ENCODE results near the gene SUCLG2.

DNA sequence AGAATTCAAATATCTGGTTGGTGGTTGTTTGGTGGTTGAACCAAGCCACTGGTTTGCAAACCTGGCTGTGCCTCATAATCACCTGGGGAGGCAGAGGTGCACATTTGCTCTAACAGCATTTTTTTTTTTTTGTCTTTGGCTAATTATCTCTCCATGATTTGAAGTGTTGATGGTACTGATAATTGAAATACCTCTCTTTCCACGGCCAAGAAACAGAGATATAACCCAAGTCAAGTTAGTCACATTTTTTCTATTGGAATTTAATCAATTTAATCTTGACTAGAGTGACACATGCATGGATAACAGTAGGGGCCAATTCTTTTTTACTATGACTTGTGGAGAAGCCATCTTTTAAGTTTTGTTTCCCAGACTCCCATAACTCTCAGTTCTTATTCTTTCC lies 37.5 kb upstream of the SUCLG2 start:
- TF ChIP-seq, protein P1, sequence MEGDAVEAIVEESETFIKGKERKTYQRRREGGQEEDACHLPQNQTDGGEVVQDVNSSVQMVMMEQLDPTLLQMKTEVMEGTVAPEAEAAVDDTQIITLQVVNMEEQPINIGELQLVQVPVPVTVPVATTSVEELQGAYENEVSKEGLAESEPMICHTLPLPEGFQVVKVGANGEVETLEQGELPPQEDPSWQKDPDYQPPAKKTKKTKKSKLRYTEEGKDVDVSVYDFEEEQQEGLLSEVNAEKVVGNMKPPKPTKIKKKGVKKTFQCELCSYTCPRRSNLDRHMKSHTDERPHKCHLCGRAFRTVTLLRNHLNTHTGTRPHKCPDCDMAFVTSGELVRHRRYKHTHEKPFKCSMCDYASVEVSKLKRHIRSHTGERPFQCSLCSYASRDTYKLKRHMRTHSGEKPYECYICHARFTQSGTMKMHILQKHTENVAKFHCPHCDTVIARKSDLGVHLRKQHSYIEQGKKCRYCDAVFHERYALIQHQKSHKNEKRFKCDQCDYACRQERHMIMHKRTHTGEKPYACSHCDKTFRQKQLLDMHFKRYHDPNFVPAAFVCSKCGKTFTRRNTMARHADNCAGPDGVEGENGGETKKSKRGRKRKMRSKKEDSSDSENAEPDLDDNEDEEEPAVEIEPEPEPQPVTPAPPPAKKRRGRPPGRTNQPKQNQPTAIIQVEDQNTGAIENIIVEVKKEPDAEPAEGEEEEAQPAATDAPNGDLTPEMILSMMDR (IDR thresholded peaks at IDR 0.05; ENCODE audit: low read depth, low read length, poor library complexity, severe bottlenecking), result no peak
- no peak for TF ChIP-seq EZH2phosphoT487 (IDR thresholded peaks at IDR 0.05; ENCODE audit: borderline replicate concordance, low read length)

Data from DOHH2 (cell line).